GM12878 (cell line): ENCODE results near the gene ARL15.

Experiments
- EZH2 ChIP-seq: IDR thresholded peaks from 2 replicates; pipeline ENCODE4 v1.6.1; 2012; ENCODE audit warnings: low read depth, mild to moderate bottlenecking, control low read depth, inconsistent platforms, low read length, borderline replicate concordance; ENCODE audit not compliant: control insufficient read depth
- POLR2AphosphoS5 ChIP-seq: IDR thresholded peaks from 2 replicates; pipeline ENCODE4 v1.6.1; 2011; ENCODE audit warnings: mild to moderate bottlenecking, low read length, inconsistent platforms
- RAD21 ChIP-seq: IDR thresholded peaks from 2 replicates; pipeline ENCODE4 v1.6.1; 2011; ENCODE audit warnings: mild to moderate bottlenecking, low read depth, low read length, moderate library complexity; ENCODE audit not compliant: insufficient read depth
- TF ChIP-seq, protein P1 (sequence below): IDR thresholded peaks from 2 replicates; pipeline ENCODE4 v1.6.1; 2012; ENCODE audit warnings: mild to moderate bottlenecking, low read depth, low read length

DNA sequence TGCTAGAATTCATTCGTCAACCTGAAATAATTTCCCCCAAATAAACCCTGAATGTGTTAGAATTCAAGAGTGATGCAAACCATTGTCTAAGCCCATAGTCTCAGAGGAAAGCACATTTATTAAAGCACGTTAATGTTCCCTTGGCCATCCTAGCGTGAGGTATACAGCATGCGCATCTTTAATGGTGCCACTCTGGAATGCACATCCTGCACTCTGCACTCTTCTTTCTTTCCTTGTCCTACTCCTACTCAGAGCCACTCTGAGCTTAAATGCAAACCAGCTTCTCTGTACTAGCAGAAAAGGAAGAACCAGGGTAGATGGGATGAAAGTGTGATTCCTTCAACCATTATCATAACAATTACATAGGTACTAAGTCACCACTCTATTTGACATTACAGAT lies 50.4 kb downstream of the ARL15 start:
- TF ChIP-seq RAD21 (no peak), POLR2AphosphoS5 (no peak), EZH2 (no peak)
- TF ChIP-seq, protein P1, sequence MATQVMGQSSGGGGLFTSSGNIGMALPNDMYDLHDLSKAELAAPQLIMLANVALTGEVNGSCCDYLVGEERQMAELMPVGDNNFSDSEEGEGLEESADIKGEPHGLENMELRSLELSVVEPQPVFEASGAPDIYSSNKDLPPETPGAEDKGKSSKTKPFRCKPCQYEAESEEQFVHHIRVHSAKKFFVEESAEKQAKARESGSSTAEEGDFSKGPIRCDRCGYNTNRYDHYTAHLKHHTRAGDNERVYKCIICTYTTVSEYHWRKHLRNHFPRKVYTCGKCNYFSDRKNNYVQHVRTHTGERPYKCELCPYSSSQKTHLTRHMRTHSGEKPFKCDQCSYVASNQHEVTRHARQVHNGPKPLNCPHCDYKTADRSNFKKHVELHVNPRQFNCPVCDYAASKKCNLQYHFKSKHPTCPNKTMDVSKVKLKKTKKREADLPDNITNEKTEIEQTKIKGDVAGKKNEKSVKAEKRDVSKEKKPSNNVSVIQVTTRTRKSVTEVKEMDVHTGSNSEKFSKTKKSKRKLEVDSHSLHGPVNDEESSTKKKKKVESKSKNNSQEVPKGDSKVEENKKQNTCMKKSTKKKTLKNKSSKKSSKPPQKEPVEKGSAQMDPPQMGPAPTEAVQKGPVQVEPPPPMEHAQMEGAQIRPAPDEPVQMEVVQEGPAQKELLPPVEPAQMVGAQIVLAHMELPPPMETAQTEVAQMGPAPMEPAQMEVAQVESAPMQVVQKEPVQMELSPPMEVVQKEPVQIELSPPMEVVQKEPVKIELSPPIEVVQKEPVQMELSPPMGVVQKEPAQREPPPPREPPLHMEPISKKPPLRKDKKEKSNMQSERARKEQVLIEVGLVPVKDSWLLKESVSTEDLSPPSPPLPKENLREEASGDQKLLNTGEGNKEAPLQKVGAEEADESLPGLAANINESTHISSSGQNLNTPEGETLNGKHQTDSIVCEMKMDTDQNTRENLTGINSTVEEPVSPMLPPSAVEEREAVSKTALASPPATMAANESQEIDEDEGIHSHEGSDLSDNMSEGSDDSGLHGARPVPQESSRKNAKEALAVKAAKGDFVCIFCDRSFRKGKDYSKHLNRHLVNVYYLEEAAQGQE, result no peak
